ENCODE data around the gene HSPBAP1. TPM values are rescaled to one million over a fixed set of nuclear protein-coding genes. Genes with fewer than 3 reads are reported as not detected.
A peak's percentile ranks its signal among the peaks of the same experiment; 100 is the strongest.

HSPBAP1 gene
- 7.0 and 8.6 TPM in 2 replicates for total RNA-seq (2014; rRNA removed; shearing (Covaris generic))

DNA sequence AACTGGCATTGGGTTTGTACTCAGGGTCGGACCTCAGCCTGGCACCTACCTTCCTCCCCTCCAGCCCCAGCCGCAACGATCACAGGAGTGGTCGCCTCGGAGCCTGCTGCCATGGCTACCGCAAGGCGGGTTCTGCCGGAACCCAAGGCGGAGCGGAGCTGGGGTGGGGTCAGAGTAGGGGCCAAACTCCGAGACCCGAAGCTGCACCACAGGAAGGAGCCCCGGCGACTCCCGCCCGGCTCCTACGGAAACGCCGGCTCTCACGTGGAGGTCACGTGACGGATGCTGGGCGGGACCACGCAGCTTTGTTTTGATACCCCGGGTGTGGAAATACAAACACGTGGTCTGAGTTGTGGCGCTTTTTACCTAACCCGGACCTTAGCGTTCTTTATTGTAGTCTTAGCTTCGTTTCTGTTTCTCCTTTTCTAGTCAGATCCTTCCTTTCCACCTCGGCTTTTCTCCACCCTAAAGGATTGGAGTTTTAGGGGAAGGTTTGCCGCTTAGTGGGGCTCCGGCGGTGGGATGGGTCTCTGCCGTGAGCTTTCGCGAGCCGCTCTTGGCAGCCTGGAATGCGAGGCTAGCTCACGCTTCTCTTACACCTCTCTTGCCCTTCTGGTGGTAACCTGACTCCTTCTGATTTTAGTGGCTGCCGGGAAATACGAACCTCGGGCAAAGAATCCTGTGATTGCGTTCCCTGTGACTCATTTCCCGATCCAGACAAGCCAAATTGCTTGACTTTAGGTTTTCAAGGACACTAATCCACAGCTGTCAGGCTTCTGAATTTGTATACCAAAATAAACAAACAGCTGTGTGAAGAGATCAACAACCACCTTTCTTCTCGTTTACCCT, at the start of gene HSPBAP1:
Gene HSPBAP1 (minus strand): TSS at position 264 of the 849 bp plus-strand sequence. CDS start 151 bp downstream, at position 113.
- DNase-seq (ENCODE audit: low spot score) = peak; percentile 91

GRCh38 chr3:122835590-122835989, 42.0 kb upstream of the HSPBAP1 start:
- DNase-seq (ENCODE audit: low spot score) = no peak

GRCh38 chr3:122828281-122828680, 34.6 kb upstream of the HSPBAP1 start:
- DNase-seq (ENCODE audit: low spot score) = no peak

DNA sequence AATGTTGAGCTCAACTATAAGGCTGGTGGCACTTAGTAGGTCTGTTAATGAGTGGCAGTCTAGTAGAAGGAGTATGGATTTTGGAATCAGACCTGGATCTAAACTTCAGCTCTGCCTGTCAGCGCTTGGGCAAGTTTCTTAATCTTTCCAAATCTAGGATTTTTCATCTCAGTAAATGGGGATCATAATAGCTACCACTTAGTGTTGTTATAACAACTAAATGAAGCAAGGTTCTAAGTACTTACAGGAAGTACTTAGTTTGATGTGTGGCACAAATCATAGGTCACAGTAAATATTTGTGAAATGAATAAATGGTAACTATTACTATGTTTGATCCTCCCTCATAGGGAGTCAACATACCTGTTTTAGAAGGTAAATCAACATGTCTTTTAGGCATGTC, 32.6 kb upstream of the HSPBAP1 start:
- no peak for DNase-seq (ENCODE audit: low spot score)

DNA sequence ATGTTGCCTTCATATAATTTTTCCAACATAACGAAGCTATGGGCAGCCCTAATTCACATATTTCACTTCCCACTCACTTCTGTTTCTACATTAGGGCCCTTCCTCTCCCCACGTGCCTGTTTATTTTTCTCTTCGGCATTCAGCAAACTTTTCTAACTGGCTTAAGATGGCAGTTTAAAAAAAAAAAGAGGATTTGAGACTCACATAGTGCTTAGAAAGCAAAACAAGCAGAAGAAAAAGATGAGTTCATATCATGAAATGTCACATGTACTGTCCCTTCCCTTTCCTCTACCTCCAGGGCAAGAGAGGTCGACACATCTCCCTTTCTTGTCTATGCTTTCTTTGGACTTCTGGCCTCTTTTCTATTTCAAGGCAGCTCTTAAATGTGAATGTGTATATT, 31.8 kb upstream of the HSPBAP1 start:
- no peak for DNase-seq (ENCODE audit: low spot score)

DNA sequence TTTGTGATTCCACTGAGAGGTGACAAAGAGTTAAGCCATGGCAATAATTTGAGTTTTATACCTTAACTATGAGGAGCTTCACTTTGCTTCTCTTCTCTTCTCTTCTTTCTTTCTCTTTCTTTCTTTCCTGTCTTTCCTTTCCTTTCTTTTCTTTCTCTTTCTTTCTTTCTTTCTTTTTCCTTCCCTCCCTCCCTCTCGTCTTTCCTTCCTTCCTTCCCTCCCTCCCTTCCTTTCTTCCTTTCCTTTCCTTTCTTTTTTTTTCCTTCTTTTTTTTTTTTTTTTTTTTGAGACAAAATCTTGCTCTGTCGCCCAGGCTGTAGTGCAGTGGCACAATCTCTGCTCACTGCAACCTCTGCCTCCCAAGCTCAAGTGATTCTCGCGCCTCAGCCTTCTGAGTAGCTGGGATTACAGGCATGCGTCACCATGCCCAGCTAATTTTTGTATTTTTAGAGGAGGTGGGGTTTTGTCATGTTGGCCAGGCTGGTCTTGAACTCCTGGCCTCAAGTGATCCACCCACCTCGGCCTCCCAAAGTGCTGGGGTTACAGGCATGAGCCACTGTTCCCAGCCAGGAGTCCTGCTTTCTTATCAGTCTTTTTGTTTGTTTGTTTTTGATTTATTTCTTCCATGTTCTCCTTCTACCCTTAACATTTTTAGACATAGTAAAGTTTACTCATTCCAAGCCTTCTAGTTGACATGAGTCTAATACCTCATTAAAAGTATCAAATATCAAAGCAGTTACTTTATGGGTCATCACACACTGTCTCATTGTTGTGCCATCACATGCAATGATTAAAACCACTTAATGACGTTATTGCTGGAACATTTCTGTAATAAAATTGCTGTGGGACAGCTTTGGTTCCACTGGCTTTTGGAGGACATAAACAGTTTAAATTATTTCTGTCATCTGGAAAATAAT, 31.1 kb upstream of the HSPBAP1 start:
- DNase-seq (ENCODE audit: low spot score) = peak; percentile 83

GRCh38 chr3:122816587-122816986, 23.0 kb upstream of the HSPBAP1 start:
- no peak for DNase-seq (ENCODE audit: low spot score)

DNA sequence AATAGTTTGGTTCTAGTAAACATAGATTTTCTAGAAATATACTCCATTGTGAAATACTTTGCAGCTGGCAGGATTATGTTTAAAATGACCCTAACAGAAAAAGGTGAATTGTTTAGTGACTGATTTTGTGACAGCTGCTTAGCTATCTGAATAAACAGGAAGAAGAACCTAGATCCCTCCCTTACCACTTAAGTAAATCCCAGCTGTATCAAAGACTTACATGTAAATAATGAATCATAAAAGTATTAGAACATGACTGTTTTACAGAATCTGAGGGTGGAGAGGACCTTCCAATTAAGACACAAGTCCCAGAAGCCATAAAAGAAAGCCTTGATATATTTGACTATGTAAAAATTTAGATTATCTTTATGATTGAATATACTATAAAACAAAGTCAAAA, 17.1 kb upstream of the HSPBAP1 start:
- no peak for DNase-seq (ENCODE audit: low spot score)

GRCh38 chr3:122803977-122804376, 10.3 kb upstream of the HSPBAP1 start:
- no peak for DNase-seq (ENCODE audit: low spot score)

DNA sequence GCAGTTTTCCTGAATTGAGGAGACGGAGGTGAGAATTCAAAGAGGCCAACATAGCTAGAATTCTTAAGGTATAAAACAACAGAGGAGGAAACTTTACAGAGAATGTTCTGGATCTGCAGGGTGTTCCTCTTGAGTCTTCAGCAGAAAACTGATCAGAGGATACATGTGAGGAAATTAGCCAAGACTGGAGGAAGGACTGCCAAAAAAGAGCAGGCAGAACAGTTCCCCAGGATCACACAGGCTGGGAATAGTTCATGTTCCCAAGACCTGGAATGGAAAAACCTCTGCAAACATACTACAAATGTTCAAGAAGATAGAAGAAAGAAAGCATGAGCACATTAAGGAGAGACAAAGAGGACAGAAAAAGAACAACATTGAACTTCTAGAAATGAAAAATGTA, 8.7 kb upstream of the HSPBAP1 start:
- DNase-seq (ENCODE audit: low spot score) = no peak

GRCh38 chr3:122800706-122801237, 7.1 kb upstream of the HSPBAP1 start:
- no peak for DNase-seq (ENCODE audit: low spot score)

DNA sequence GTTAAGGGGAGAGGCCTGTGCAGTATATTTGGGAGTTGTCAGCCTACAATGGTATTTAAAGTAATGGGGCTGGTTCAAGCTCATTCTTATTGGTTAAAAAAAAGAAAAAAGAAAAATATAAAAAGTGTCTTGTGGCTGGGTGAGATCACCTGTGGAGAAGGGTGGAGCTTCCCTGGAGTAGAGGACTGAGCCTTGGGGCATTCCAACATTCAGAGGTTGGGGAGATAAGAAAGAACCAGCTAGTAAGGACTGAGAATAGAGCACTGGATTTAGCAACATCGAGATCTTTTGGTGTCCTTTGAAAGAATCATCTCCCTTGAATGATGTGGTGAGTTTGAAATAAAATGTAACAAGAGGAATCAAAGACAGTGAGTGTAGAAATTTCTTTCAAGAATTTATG, 6.4 kb upstream of the HSPBAP1 start:
- no peak for DNase-seq (ENCODE audit: low spot score)

GRCh38 chr3:122799322-122799721, 5.7 kb upstream of the HSPBAP1 start:
- no peak for DNase-seq (ENCODE audit: low spot score)

DNA sequence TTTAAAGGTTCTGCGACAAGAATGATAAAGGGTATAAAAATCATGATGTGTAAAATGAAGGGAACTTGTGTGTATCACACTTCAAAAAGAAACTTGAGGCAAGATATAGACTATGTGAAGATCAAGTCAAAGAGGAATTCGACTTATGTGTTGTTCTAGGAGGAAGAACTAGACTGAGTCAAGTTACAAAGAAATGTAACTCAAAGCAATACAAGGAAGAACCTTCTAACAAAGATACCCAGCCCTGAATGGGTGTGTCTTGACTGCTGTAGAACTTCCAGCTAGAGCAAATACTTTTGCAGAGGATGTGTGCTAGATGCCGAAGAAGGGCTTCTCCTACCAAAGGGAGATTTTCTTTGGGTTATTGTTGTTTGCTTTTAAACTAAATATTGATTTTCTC, 3.7 kb upstream of the HSPBAP1 start:
- no peak for DNase-seq (ENCODE audit: low spot score)

DNA sequence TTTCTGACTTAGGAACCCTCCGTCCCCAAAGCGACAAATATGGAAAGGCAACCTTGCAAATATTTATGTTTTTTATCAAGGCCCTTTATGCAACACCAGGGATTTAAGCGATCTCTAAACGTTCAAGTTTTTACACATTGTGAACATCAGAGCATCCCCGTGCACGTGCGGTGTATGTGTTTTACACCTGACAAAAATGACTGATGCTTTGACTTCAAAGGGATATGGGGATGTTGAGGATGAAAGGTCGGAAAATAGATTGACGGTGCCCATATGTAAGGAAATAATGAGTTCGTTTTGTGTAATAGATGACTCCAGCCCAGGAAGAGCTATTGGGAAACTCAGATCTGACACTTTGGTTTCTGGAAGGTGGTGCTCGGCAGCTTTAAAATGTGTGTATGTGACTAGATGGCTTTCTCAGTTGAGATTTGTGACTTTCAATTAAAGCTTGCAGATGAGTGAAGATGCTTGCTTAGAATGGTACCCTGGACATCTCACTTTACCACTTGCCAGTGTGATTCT, 2.1 kb upstream of the HSPBAP1 start:
- DNase-seq (ENCODE audit: low spot score) = no peak

GRCh38 chr3:122794779-122795673, 1.4 kb upstream of the HSPBAP1 start, which contains the start of gene SLC49A4:
Gene SLC49A4, plus strand, starts transcription at chr3:122795069. Its CDS starts 124 bp downstream, at chr3:122795193.
- DNase-seq (ENCODE audit: low spot score) = peak; percentile 65

DNA sequence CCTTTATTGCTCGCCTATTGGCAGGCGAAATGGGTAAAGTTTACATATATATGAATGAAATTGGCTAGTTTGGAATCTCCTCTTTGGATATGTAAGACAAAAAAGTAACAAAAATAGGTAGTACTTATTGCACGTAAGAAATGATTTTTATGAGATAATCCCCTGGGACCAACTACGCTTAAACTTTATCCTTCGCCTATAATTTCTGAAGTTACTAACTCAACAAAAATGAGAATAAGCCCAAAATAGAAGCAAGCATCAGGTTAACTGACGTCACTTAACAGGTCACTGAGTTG, 800 bp upstream of the HSPBAP1 start:
- DNase-seq (ENCODE audit: low spot score) = no peak

DNA sequence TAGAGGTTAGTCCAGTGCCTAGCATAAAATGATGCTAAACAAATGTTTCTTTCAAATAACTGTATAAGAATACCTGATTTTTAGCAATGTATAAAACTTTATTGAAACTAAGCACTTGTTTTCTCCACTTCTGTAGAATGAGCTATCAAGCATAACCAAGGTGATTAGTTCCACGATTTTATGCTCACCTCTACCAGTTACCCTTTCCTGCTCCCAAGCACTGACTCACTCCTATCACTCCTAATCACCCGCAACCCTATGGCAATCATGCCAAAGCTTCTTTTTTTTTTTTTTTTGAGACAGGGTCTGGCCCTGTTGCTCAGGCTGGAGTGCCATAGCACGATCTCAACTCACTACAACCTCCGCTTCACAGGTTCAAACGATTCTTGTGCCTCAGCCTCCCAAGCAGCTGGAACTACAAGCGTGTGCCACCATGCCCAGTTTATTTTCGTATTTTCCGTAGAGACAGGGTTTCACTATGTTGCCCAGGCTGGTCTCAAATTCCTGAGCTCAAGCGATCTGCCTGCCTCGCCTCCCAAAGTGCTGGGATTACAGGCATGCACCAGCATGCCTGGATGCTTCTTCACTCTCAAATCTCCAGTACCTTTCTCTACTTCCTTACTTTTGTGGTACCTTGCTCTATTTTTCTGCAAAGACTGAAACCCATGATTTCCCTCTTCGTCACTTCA, 3.9 kb downstream of the HSPBAP1 start:
- DNase-seq (ENCODE audit: low spot score) = no peak

GRCh38 chr3:122787872-122788271, 5.8 kb downstream of the HSPBAP1 start:
- DNase-seq (ENCODE audit: low spot score) = no peak

- no peak for DNase-seq (ENCODE audit: low spot score)
Observed at GRCh38 chr3:122786066-122786465, 7.6 kb downstream of the HSPBAP1 start.

- DNase-seq (ENCODE audit: low spot score) = no peak
Observed at GRCh38 chr3:122785231-122785630, 8.4 kb downstream of the HSPBAP1 start.

All from H4 (cell line).